HG02970 (cell line): Measurements from ENCODE around the gene DACH1.

ENCODE experiments used
- ATAC-seq: cut with Tn5 transposase; IDR thresholded peaks from one replicate; pipeline ENCODE4 v1.9.1; 2021; ENCODE audit warnings: mild to moderate bottlenecking, moderate library complexity, moderate number of reproducible peaks; ENCODE audit not compliant: unreplicated experiment, low FRiP score

DACH1 gene

DNA sequence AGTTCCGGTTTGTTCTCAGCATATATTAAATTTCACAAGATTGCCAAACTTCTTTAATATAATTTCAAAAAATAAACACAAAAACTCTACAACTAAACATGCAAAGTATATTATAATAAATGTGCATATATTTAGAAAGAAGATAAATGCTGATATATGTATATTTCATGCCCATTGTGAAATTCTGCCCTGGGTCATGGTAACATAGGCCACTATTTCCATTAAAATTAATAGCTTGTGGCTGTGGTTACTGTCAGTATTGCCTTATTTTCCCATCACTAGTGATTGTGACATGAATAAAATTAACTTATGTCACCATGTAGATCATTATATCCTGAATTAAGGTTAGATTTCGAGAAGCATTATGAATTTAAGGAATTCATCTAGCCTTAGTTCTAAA, 410.9 kb downstream of the DACH1 start:
- ATAC-seq = no peak

DNA sequence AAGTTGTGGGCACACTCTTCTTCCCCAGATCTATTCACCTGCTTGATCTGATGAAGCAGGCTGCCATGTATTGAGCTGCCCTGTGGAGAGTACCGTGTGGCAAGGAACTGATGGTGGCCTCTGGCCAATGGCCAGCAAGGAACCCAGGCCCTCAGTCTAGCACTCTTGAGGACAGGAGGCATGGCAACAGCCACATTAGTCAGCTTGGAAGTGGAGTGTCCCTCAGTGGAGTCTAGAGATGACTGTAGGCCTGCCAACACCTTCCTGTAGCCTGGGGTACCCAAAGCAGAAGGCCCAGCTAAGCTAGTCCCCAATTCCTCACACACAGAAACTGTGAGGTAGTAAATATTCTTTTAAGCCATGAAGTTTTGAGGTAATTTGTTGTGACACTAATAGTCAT, 412.5 kb downstream of the DACH1 start:
- ATAC-seq = no peak

DNA sequence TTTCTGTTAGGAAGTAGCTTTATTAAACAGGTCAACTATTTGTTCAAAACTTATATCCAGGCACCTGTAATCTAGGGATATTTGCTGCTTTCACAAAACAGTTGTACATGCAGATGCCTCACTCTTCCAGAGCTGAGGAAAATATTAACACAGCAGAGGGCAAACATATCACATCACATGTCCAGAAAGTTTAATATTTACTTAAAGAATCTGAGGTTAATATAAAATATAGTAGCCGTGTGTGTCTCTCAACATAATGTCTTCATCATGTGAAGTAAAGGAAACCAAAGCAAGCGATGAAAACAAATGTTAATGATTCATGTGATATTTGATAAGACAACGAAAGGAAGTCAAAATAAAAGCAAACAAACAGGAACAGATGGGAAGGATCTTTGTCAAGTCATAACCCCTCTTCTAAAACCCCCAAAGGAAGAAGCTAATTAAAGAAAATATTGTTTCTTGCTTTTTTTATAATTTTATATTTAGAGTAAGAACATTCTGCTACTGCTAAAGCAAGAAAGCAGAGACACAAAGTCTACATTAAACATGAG, 418.8 kb downstream of the DACH1 start:
- ATAC-seq = no peak

DNA sequence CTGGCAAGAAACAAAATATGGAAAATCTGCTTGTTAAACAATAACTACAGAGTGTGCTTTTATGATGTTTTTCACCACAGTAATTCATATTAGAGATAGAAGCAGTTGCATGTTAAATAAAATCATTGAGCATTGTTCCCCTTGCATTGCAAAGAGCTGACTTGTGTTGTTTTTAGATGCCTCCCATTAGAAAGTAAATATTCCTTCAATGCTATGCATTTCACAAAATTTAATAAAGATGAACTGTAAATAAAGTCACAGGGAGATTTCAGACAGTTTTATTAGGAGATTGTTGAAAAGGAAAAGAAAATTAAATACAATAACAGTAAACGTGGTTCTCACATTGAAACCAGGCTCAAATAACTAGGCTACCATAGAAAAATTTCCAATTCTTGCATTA, 429.3 kb downstream of the DACH1 start:
- ATAC-seq = no peak

DNA sequence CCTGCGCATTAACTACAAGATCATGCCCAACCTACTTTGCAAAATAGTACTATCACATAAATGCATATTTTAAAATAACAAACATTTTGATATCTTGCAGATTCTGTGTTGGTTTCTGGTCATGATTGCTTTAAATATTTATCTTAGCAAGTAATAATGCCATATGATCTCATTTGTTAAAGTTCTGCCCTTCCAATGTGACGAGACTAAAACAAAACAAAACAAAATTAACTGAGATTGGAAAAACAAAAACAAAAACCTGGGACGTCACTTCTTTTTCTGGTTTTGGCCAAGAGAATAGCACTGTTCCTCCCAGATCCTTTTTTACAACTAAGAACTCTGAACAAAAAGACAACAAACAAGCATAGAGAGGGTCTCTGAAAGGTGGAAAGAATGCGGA, 436.3 kb downstream of the DACH1 start:
- ATAC-seq = no peak

DNA sequence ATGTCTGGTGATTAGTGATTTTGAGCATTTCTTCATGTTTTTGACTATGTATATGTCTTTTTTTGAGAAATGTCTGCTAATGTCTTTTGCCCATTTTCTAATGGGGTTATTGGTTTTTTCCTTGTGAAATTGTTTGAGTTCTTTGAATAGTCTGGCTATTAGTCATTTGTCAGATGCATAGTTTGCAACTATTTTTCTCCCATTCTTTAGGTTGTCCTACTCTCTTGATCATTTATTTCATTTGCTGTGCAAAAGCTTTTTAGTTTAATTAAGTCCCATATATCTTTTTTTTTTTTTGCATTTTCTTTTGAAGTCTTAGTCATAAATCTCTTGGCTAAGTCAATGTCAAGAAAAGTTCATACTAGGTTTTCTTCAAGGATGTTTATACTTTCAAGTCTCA, 449.8 kb downstream of the DACH1 start:
- ATAC-seq = no peak

DNA sequence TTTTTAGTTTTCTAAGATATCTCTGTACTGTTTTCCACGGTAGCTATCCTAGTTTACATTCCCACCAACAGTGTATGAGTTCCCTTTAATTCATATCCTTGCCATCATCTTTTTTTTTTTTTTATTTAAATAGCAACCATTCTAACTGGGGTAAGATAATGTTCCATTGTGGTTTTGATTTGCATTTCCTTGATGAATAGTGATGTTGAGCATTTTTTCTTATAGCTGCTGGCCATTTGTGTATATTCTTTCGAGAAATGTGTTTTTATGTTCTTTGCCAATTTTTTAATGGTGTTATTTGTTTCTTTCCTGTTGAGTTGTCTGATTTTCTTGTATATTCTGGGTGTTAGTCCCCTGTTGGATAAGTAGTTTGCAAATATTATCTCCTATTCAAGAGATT, 454.8 kb downstream of the DACH1 start:
- ATAC-seq = no peak

DNA sequence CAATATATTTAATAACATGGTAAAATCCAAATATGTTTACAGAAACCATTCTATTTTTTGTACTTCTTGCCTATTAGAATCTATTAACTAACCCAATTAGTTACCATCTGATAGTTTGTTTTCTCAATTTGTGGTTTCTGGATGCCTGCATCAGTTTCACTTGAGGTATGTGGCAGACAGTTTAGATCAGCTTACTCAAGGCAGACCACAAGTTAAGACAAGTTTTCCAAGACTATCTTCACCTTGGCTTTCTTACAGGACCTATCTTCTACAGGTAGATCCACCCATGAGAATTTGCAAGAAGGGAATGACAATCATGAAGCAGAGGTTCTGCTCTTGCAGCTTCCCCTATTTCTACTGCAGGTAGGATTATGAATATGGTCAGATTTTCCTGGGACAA, 458.6 kb downstream of the DACH1 start:
- no peak for ATAC-seq

DNA sequence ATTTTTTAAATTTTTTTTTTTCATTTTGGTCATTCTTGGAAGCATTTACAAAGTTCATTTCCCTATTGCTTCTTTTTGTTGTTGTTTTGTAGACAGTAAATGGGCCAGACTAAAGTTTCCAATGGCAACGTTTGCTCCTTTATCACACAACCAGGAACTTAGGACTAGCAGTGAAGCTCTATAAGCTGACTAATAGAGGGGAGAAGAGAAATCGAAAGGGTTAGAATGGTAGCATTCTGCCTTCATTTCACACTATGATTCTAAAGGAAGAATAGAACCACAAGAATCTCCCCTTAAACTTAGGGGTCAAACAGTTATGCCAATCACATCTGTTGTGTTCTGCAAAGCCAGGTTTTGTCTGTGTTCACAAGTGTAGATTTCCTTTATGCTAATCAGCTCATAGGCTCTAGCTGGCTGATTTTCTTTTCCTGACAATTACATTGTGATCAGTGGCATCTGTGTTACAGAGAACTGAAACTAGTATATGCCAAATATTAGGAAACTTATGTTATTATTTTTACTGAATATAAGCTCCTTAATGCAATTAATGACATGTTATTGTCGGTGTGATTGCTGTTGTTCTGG, 467.3 kb downstream of the DACH1 start:
- no peak for ATAC-seq

DNA sequence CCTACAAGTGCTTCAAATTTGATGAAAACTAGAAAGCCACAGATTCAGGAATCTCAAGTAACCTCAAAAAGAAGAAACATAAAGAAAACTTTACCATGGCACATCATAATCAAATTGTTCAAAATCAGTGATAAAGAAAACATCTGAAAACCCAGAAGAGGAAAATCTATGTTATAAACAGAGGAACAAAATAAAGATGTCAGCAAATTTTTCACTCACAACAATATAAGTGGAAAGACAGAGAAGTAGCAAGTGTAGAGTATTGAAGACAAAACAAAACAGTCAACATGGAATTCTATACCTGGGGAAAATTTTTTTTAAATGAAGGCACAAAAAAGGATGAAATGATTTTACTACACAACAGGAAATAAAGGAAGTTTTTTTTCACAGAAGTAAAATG, 470.9 kb downstream of the DACH1 start:
- no peak for ATAC-seq

DNA sequence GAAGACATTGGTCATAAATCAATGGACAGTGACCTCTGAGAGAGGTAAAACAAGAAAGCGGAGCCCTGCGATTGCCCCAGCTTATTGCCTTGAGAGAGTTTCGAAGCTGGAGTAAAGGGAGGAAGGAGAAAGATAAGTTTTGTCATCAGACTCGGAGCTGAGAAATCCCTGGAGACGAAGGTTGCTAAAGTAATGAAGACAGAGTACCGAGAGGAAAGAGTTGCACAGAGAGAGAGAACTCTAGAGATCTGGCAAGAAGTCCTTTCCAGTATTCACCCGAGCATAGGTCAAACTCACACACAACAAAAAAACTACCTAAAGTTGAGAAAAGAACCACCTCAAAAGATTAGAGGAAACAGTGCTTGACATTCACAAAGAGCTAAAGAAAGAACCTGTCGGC, 472.0 kb downstream of the DACH1 start:
- ATAC-seq = no peak

DNA sequence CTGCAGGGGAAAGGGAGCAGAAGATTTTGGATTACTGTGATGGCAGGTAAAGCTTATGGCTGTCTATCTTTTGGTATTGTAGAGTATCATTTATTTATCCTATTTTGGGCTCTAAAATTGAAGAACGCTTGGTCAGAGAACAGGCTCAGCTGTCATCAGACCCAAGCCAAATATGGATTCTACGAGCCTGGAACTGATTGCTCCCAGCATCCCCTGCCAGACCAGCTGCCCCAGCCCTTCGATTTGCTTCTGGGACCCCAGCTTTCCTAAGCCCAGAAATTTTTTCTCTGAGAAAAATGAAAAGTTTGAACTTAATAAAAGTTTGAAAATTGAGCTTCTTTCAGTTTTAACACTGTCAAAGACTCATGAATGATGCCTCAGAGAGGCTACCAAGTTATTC, 472.8 kb downstream of the DACH1 start:
- no peak for ATAC-seq
